Parathyroid adenoma (tissue), 2 donors: ENCODE results near the gene BRPF1.

ENCODE experiments used
- H2AFZ ChIP-seq: fragments of 300-600 bp; sonication (generic); one replicate; pipeline ENCODE4 v1.7.0; 2017; ENCODE audit warnings: antibody characterized with exemption, mild to moderate bottlenecking
- H3K27ac ChIP-seq: fragments of 300-600 bp; sonication (generic); one replicate; pipeline ENCODE4 v1.7.0; 2017
- H3K27me3 ChIP-seq: fragments of 300-600 bp; sonication (generic); one replicate; pipeline ENCODE4 v1.7.0; 2017; ENCODE audit warnings: low read length; ENCODE audit not compliant: control insufficient read depth, insufficient read depth
- H3K36me3 ChIP-seq: fragments of 300-600 bp; sonication (generic); one replicate; pipeline ENCODE4 v1.7.0; 2017; ENCODE audit warnings: low read length; ENCODE audit not compliant: control insufficient read depth, insufficient read depth
- H3K4me1 ChIP-seq: fragments of 300-600 bp; sonication (generic); one replicate; pipeline ENCODE4 v1.7.0; 2017; ENCODE audit warnings: control low read depth
- H3K4me2 ChIP-seq: fragments of 300-600 bp; sonication (generic); one replicate; pipeline ENCODE4 v1.7.0; 2017; ENCODE audit warnings: low read length
- H3K4me3 ChIP-seq: fragments of 300-600 bp; sonication (generic); one replicate; pipeline ENCODE4 v1.7.0; 2017; ENCODE audit warnings: low read depth, low read length
- H3K79me2 ChIP-seq: fragments of 300-600 bp; sonication (generic); one replicate; pipeline ENCODE4 v1.7.0; 2017; ENCODE audit warnings: control low read depth
- H3K9ac ChIP-seq: fragments of 300-600 bp; sonication (generic); one replicate; pipeline ENCODE4 v1.7.0; 2017; ENCODE audit warnings: mild to moderate bottlenecking
- H3K9me3 ChIP-seq: fragments of 300-600 bp; sonication (generic); one replicate; pipeline ENCODE4 v1.7.0; 2017; ENCODE audit warnings: low read length; ENCODE audit not compliant: control insufficient read depth
- CTCF ChIP-seq: fragments of 300-600 bp; sonication (generic); IDR thresholded peaks from one replicate; pipeline ENCODE4 v1.7.0; 2017; ENCODE audit warnings: antibody characterized with exemption, mild to moderate bottlenecking
- donor health status: primary hyperparathyroidism.

BRPF1 gene

GRCh38 chr3:9686050-9686550, 45.4 kb upstream of the BRPF1 start:
- H3K4me3 ChIP-seq: no peak overlapping the region
- peaks cover 10% of the 10 kb centered on the region for H3K79me2 ChIP-seq
- TF ChIP-seq CTCF: no peak
- H3K36me3 ChIP-seq: no peaks in the 10 kb centered on the region
- no peaks in the 10 kb centered on the region for H3K9me3 ChIP-seq
- H3K9ac ChIP-seq: no peak overlapping the region
- no peak overlapping the region for H3K27ac ChIP-seq
- no peak overlapping the region for H3K4me2 ChIP-seq
- no peaks in the 10 kb centered on the region for H3K27me3 ChIP-seq
- H2AFZ ChIP-seq: no peak overlapping the region
- no peaks in the 10 kb centered on the region for H3K4me1 ChIP-seq

GRCh38 chr3:9686703-9687102, 44.8 kb upstream of the BRPF1 start:
- Histone ChIP-seq H3K4me2 (no peak overlapping the region), H3K27ac (no peak overlapping the region), H3K36me3 (no peaks in the 10 kb centered on the region), H3K27me3 (no peaks in the 10 kb centered on the region), H2AFZ (no peak overlapping the region), H3K4me3 (no peak overlapping the region), H3K9me3 (no peaks in the 10 kb centered on the region), H3K79me2 (peaks cover 10% of the 10 kb centered on the region), H3K4me1 (no peaks in the 10 kb centered on the region), H3K9ac (no peak overlapping the region)
- TF ChIP-seq CTCF: no peak

GRCh38 chr3:9687514-9687913, 44.0 kb upstream of the BRPF1 start:
- Histone ChIP-seq H3K4me3 (no peak overlapping the region), H3K4me1 (no peaks in the 10 kb centered on the region), H3K79me2 (peaks cover 7% of the 10 kb centered on the region), H2AFZ (no peak overlapping the region), H3K4me2 (no peak overlapping the region), H3K9ac (no peak overlapping the region), H3K27ac (no peak overlapping the region), H3K27me3 (no peaks in the 10 kb centered on the region), H3K36me3 (no peaks in the 10 kb centered on the region), H3K9me3 (no peaks in the 10 kb centered on the region)
- no peak for TF ChIP-seq CTCF

GRCh38 chr3:9688961-9689360, 42.6 kb upstream of the BRPF1 start:
- no peaks in the 10 kb centered on the region for H3K27me3 ChIP-seq
- no peaks in the 10 kb centered on the region for H3K36me3 ChIP-seq
- H3K27ac ChIP-seq: no peak overlapping the region
- no peak for TF ChIP-seq CTCF
- peaks cover 7% of the 10 kb centered on the region for H3K79me2 ChIP-seq
- no peak overlapping the region for H3K4me2 ChIP-seq
- no peaks in the 10 kb centered on the region for H3K4me1 ChIP-seq
- no peak overlapping the region for H2AFZ ChIP-seq
- no peak overlapping the region for H3K4me3 ChIP-seq
- H3K9me3 ChIP-seq: no peaks in the 10 kb centered on the region
- no peak overlapping the region for H3K9ac ChIP-seq

- Histone ChIP-seq H3K79me2 (peaks cover 7% of the 10 kb centered on the region), H3K9ac (no peak overlapping the region), H3K4me1 (no peaks in the 10 kb centered on the region), H3K27ac (no peak overlapping the region), H3K4me3 (no peak overlapping the region), H3K4me2 (no peak overlapping the region), H3K27me3 (no peaks in the 10 kb centered on the region), H2AFZ (no peak overlapping the region), H3K36me3 (no peaks in the 10 kb centered on the region), H3K9me3 (no peaks in the 10 kb centered on the region)
- no peak for TF ChIP-seq CTCF
Measured at GRCh38 chr3:9689757-9690156, 41.8 kb upstream of the BRPF1 start.
